GM19438 (cell line): Measurements from ENCODE around the gene HMGCS2.

Experiments
- ATAC-seq: cut with Tn5 transposase; IDR thresholded peaks from one replicate; pipeline ENCODE4 v1.9.1; 2021; ENCODE audit warnings: low read depth; ENCODE audit not compliant: unreplicated experiment

Gene HMGCS2

DNA sequence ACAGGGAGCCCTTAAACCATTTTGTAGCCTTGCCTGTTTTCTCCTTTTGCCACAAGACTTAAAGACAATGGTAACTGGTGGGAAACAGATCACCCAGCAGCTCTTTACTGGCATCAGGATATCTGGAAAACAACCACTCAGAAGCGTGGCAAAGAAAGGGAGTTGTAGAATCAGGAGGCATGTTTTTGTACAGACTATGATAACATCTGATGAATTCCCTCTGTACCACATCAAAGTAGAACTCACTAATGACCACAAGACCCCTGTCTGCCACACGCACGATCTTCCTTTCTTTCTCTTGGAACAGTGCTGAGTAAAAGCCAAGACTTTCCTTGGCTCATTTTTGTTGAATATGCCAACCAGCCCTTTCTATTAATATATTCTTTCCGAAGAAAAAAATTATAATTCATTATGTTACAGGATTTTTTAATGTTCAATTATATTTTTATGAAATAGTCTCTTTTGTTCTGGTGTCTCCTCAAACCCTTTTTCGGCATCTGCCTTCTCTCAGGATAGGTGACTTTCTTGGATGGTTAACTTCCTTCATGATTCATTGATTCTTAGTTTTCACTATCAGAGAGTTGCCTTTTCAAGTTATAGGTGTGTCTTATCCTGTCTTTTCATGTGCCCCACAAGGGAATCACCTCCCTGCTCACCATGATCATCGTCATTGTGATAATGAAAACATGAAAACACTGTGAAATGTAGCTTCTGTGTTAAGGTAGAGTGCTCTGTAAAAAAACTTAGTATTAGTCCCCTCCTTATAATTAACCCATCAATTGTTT is 64.8 kb downstream of the HMGCS2 start:
- ATAC-seq, result no peak

DNA sequence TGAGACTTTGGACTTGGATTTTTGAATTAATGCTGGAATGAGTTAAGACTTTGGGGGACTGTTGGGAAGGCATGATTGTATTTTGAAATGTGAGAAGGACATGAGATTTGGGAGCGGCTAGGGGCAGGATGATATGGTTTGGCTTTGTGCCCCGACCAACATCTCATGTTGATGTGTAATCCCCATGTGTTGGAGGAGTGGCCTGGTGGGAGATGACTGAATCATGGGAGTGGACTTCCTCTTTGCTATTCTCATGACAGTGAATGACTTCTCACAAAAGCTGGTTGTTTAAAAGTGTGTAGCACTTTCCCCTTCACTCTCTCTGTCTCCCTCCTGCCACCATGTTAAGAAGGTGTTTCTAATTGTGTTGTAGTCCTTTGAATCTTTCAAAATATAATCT is 66.3 kb downstream of the HMGCS2 start:
- ATAC-seq, result no peak

DNA sequence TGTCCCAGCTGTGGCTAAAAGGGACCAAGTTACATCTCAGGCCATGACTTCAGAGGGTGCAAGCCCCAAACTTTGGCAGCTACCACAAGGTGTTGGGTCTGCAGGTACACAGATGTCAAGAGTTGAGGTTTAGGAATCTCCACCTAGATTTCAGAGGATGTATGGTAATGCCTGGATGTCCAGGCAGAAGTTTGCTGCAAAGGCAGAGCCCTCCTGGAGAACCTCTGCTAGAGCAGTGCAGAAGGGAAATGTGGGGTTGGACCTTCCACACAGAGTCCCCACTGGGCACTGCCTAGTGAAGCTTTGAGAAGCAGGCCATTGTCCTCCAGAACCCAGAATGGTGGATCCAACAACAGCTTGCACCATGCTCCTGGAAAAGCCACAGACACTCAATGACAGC is 67.0 kb downstream of the HMGCS2 start:
- no peak for ATAC-seq

DNA sequence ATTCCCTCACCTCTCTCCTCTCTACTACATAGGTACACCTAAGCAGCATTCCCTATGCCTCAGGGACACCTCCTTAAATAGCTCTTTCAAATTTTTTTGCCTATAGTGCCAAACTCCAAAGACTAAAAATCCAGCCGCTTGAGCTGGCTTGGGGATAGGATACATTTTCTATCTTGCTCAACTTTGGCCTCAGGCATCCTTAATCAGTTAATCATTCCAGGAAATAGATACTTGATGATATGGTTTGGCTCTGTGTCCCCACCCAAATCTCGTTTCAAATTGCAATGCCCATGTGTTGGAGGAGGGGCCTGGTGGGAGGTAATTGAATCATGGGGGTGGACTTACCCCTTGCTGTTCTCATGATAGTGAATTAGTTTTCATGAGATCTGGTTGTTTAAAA is 68.4 kb downstream of the HMGCS2 start:
- ATAC-seq, result no peak
